Hepatocyte (in vitro differentiated cells): ENCODE data around the gene GADD45G.

Experiments used
- EZH2phosphoT487 ChIP-seq: fragments of 200-600 bp; sonication (generic); IDR thresholded peaks from one replicate; pipeline ENCODE4 v1.6.1; 2018; ENCODE audit warnings: antibody characterized with exemption, mild to moderate bottlenecking, low read depth, moderate library complexity; ENCODE audit not compliant: unreplicated experiment, severe bottlenecking
- TF ChIP-seq, protein P1 (sequence below): fragments of 200-600 bp; sonication (generic); IDR thresholded peaks from 2 replicates; pipeline ENCODE4 v1.5.1; 2016; ENCODE audit warnings: antibody characterized with exemption, mild to moderate bottlenecking; ENCODE audit not compliant: poor library complexity

DNA sequence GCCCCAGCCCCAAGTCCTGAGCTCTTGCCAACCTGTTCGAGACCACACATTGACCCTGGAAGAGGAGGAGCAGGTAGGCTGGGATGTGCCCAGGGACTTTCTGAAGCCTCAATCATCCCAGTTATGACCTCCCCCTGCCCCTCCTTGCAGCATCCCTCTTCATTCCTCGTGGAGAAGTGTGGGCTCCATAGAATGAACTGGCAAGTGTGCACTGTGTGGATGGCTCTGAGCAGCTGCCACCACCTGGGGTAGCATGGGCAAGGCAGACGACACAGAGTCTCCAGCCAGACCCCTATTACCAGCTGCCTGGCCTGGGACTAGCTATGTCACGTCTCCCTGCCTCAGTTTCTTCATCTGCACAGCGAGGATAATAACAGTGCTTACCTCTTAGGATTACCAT is 33.5 kb downstream of the GADD45G start:
- TF ChIP-seq, protein P1, sequence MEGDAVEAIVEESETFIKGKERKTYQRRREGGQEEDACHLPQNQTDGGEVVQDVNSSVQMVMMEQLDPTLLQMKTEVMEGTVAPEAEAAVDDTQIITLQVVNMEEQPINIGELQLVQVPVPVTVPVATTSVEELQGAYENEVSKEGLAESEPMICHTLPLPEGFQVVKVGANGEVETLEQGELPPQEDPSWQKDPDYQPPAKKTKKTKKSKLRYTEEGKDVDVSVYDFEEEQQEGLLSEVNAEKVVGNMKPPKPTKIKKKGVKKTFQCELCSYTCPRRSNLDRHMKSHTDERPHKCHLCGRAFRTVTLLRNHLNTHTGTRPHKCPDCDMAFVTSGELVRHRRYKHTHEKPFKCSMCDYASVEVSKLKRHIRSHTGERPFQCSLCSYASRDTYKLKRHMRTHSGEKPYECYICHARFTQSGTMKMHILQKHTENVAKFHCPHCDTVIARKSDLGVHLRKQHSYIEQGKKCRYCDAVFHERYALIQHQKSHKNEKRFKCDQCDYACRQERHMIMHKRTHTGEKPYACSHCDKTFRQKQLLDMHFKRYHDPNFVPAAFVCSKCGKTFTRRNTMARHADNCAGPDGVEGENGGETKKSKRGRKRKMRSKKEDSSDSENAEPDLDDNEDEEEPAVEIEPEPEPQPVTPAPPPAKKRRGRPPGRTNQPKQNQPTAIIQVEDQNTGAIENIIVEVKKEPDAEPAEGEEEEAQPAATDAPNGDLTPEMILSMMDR: no peak
- TF ChIP-seq EZH2phosphoT487: no peak
